Mammary epithelial cell (primary cell): ENCODE measurements around the gene HLA-DRB1.

Experiments
- CTCF ChIP-seq, 2 donors: IDR thresholded peaks in 1 of 2; conservative IDR thresholded peaks in 1 of 2; 2 replicates each; pipeline ENCODE4 v1.5.1; 2011 to 2012; ENCODE audit warnings: inconsistent platforms in 2 of 2, low read length in 2 of 2, mild to moderate bottlenecking in 2 of 2, control low read depth in 1 of 2, low read depth in 1 of 2; ENCODE audit not compliant: insufficient read depth in 1 of 2; ENCODE audit errors: extremely low read depth in 1 of 2
- EZH2 ChIP-seq: IDR thresholded peaks from 2 replicates; pipeline ENCODE4 v1.6.1; 2012; ENCODE audit warnings: low read length, inconsistent platforms, borderline replicate concordance

GRCh38 chr6:32602383-32602782 is 12.7 kb upstream of the HLA-DRB1 start:
- TF ChIP-seq CTCF (conservative IDR thresholded peaks at IDR 0.05 in 1 of 2, IDR thresholded peaks at IDR 0.05 in 1 of 2; ENCODE audit: extremely low read depth in 1 of 2, insufficient read depth in 1 of 2, low read depth in 1 of 2, low read length in 2 of 2) (no peak), EZH2 (no peak)
